Testis (tissue), 3 donors: Measurements from ENCODE around the gene SEMA3B. TPM values are rescaled to one million over a fixed set of nuclear protein-coding genes. Genes with fewer than 3 reads are reported as not detected.

Experiments used
- DNase-seq: peaks from one replicate; pipeline ENCODE4 v3.0.0-alpha.2; 2019
- H3K27ac ChIP-seq, 2 donors: fragments of 200-600 bp; sonication (generic); one replicate each; pipeline ENCODE4 v1.5.1; 2019
- H3K27me3 ChIP-seq: fragments of 200-600 bp; sonication (generic); one replicate; pipeline ENCODE4 v1.5.1; 2019
- H3K36me3 ChIP-seq: fragments of 200-600 bp; sonication (generic); one replicate; pipeline ENCODE4 v1.5.1; 2017; ENCODE audit warnings: low read depth; ENCODE audit errors: missing control alignments
- H3K4me1 ChIP-seq: fragments of 200-600 bp; sonication (generic); one replicate; pipeline ENCODE4 v1.5.1; 2019
- H3K4me3 ChIP-seq, 2 donors: fragments of 200-600 bp; sonication (generic); one replicate each; pipeline ENCODE4 v1.5.1; 2017 to 2019
- H3K9me3 ChIP-seq: fragments of 200-600 bp; sonication (generic); one replicate; pipeline ENCODE4 v1.5.1; 2017
- POLR2A ChIP-seq: fragments of 450-650 bp; IDR thresholded peaks from one replicate; pipeline ENCODE4 v1.6.1; 2017; ENCODE audit warnings: antibody characterized with exemption, mild to moderate bottlenecking, moderate library complexity
- WGBS, 2 donors: methylation state at CpG; one replicate each; pipeline ENCODE4 v1.1.5; 2018; 5-methylcytosine and 5-hydroxymethylcytosine counted together
- intact Hi-C: fragments of 100-400 bp; cut with DNase I; formaldehyde crosslinking; loops from one replicate; pipeline ENCODE4 v1.15.1; 2023; ENCODE audit warnings: low total_unique reads
- polyA plus RNA-seq: library from polyadenylated mRNA; stranded (reverse); fragments of 350-450 nt; fragmentation: Illumina TruSeq; extraction: RNeasy Lipid Tissue Mini Kit (QIAGEN cat#74804); gene quantifications from one replicate; pipeline ENCODE4 v1.2.3, GENCODE V29; 2014; ENCODE audit warnings: low read depth, low replicate concordance; ENCODE audit not compliant: insufficient read depth
- total RNA-seq, 2 donors: library from RNA; depleted of rRNA; stranded (reverse); fragments of >200 nt; gene quantifications; one replicate each; pipeline ENCODE4 v1.2.3, GENCODE V29; 2016
- TF ChIP-seq, protein P1 (sequence below), 3 experiments: fragments of 450-650 bp in 2 of 3; fragments of 200-600 bp in 1 of 3; sonication (generic) in 1 of 3; IDR thresholded peaks; one replicate each; pipeline ENCODE4 v1.5.1; 2016 to 2019; ENCODE audit warnings: antibody characterized with exemption in 3 of 3, mild to moderate bottlenecking in 2 of 3, moderate library complexity in 1 of 3

The SEMA3B gene
- total and polyA plus RNA-seq, 3 donors from 2014 or later = 12.9 to 30.2 (median 26.7) TPM

DNA sequence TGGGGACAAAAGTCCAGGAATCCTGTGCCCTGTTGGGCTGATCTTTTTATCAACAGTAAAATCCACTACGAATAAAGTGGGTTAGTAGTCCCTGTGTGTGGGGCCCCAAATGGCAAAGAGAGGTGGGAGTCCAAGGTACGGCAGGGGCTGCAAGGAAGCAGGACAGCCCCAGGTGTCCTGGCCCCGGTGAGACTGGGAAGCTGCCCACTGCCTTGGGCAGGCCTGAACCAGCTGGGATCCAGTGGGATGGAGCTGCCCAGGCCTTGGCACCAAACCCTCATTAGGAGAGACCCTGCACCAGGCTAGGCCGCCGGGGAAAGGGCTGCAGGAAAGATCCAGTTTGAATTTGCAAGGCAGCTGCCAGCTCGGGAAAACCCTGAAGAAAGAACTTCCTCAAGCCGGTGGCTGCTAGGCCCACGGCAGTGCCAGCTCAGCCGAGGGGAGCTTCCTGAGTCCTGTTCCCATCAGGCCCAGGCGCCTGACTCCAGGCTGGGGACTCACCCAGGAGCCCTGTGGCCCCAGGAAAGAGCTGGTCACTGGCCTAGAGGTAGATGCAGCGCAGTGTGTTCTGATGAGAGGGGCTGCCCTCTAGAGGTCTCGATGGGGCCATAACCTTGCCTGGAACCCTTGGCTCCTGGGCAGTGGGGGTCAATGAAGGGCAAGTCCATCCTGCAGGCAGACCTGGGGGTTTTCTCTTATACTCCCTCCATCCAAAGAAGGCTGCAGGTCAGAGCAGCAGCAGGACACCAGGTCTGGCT is 47.4 kb upstream of the SEMA3B start:
- DNase-seq = no peak
- Histone ChIP-seq H3K4me1 (peaks cover 4% of the 10 kb centered on the region), H3K36me3 (no peaks in the 10 kb centered on the region), H3K27ac (no peak overlapping the region), H3K27me3 (no peaks in the 10 kb centered on the region), H3K4me3 (no peak overlapping the region), H3K9me3 (no peaks in the 10 kb centered on the region)
- 80 to 93% methylated on average over 12 of the region's 12 CpGs for WGBS, 2 donors
- intact Hi-C loops = no loop called here
- TF ChIP-seq, protein P1, sequence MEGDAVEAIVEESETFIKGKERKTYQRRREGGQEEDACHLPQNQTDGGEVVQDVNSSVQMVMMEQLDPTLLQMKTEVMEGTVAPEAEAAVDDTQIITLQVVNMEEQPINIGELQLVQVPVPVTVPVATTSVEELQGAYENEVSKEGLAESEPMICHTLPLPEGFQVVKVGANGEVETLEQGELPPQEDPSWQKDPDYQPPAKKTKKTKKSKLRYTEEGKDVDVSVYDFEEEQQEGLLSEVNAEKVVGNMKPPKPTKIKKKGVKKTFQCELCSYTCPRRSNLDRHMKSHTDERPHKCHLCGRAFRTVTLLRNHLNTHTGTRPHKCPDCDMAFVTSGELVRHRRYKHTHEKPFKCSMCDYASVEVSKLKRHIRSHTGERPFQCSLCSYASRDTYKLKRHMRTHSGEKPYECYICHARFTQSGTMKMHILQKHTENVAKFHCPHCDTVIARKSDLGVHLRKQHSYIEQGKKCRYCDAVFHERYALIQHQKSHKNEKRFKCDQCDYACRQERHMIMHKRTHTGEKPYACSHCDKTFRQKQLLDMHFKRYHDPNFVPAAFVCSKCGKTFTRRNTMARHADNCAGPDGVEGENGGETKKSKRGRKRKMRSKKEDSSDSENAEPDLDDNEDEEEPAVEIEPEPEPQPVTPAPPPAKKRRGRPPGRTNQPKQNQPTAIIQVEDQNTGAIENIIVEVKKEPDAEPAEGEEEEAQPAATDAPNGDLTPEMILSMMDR (IDR thresholded peaks at IDR 0.05) = no peak
- TF ChIP-seq POLR2A = no peak

DNA sequence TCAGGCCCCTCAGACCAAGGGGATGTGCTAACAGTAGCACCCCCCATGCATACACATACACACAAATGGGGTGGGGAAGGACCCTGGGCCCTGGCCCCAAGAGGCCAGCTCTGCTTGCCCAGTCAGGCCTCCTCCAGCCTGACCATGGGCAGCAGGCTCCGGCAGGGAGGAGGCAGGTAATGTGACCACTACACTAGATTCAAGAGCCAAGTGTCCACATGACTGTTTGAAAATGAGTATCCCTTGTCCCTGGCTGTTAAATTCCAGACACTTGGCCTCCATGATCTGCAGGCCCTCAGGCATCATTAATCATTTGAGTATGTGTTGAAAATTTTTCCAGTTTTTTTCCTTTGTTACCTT is 46.8 kb upstream of the SEMA3B start:
- no peak for DNase-seq
- no peaks in the 10 kb centered on the region for H3K9me3 ChIP-seq
- no peak for TF ChIP-seq POLR2A
- TF ChIP-seq, protein P1 (IDR thresholded peaks at IDR 0.05) = no peak
- H3K27me3 ChIP-seq = no peaks in the 10 kb centered on the region
- no peak overlapping the region for H3K4me3 ChIP-seq
- H3K27ac ChIP-seq = no peak overlapping the region
- 40 to 87% methylated on average over 1 of the region's 1 CpG for WGBS, 2 donors
- no peaks in the 10 kb centered on the region for H3K36me3 ChIP-seq
- H3K4me1 ChIP-seq = peaks cover 8% of the 10 kb centered on the region
- intact Hi-C loops = no loop called here

DNA sequence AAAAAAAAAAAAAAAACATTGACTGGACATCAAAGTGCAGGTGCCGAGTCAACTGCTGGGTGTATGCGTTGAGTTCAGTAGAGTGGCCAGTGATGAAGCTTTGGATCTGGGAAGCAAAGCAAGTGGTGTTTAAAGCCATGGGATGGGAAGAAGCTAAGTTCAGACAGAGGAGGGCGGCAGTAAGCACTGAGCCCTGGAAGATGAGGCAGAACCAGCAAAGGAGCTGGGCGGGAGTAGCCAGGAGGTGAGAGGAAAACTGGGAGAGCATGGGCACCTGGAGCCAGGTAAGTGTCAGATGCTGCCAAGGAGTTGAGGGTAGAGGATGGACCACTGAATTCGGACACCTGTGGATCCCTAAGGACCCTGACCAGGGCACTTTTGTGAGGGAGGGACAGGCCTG is 44.3 kb upstream of the SEMA3B start:
- intact Hi-C loops = loop anchor here (5.0 kb wide), 1 partner anchor 32 kb away; the partner anchor contains the start of gene GNAT1
- 74 to 80% methylated on average over 5 of the region's 5 CpGs for WGBS, 2 donors
- H3K27me3 ChIP-seq = no peaks in the 10 kb centered on the region

DNA sequence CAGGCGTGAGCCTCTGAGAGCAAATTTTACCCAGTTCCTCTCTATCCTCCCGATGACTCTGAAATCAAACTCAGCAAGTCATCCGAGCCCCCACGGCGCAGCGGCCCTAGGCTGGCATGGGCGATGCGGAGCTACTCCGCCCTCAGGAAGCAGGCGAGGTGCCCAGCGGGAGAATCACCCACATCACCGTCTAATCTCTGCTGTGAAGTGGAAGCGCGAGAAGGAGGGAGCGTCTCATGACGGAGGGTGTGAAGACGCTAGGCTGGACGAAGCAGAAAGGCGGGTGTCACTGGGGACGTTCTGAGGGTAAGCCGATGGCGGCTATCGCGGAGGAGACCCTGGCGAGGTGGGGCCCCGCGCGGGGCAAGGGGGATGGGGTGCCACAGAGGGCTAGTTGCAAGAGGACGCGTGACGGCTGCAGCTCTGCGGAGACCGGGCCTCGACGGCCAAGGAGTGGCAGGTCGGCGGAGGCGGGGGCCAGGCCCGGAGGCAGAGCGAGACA is 42.0 kb upstream of the SEMA3B start:
- H3K36me3 ChIP-seq = no peaks in the 10 kb centered on the region
- intact Hi-C loops = loop anchor here (5.0 kb wide), 1 partner anchor 35 kb away; the partner anchor contains the start of gene GNAT1
- H3K27ac ChIP-seq = peak overlapping the region; percentile 62 to 65
- WGBS, 2 donors = 0% methylated on average over 21 to 40 of the region's 40 CpGs
- TF ChIP-seq, protein P1 (IDR thresholded peaks at IDR 0.05) = no peak
- no peak for TF ChIP-seq POLR2A
- H3K9me3 ChIP-seq = no peaks in the 10 kb centered on the region
- H3K27me3 ChIP-seq = no peaks in the 10 kb centered on the region
- H3K4me1 ChIP-seq = peaks cover 13% of the 10 kb centered on the region
- peak overlapping the region; percentile 49 to 69 for H3K4me3 ChIP-seq
- peak; percentile 52 for DNase-seq

More for the DNA sequence above, 44.3 kb upstream of the SEMA3B start:
- Histone ChIP-seq H3K4me3 (no peak overlapping the region), H3K27ac (no peak overlapping the region), H3K36me3 (no peaks in the 10 kb centered on the region), H3K4me1 (peaks cover 13% of the 10 kb centered on the region), H3K9me3 (no peaks in the 10 kb centered on the region)
- DNase-seq = no peak
- TF ChIP-seq, protein P1 (IDR thresholded peaks at IDR 0.05) = no peak
- no peak for TF ChIP-seq POLR2A
